Measurements from ENCODE around the gene GSG1.
"Not testable (repeated sequence)": the region's sequence is repeated elsewhere in the genome, so short reads cannot be mapped to it uniquely, and the experiment has no call there.

The GSG1 gene

DNA sequence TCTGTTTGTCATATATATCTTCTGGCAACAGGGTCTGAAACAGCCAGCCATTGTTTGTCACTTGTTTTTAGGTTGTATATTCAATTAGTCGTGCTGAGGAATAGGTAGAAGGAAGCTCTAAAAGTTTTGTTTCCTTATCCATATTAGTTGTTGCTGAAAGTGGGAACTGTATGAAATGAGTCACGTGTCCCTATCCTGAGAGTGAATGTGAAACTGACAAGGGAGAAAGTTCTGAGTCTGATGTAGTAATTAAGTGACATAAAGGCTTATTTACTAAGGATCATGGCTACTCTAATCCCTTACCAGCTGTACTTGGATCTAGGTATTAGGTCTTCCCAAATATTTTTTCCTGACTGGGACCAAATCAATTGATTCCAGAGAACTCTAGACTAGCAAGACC, 42.9 kb downstream of the GSG1 start:
- Mint-ChIP-seq H3K4me1 (no peaks in the 10 kb centered on the region), H3K9me3 (no peaks in the 10 kb centered on the region), H3K27me3 (ENCODE audit: low read depth) (no peaks in the 10 kb centered on the region), H3K4me3 (no peak overlapping the region), H3K27ac (no peak overlapping the region), H3K36me3 (ENCODE audit: low read depth) (peaks cover 27% of the 10 kb centered on the region)
- TF ChIP-seq, protein P1, sequence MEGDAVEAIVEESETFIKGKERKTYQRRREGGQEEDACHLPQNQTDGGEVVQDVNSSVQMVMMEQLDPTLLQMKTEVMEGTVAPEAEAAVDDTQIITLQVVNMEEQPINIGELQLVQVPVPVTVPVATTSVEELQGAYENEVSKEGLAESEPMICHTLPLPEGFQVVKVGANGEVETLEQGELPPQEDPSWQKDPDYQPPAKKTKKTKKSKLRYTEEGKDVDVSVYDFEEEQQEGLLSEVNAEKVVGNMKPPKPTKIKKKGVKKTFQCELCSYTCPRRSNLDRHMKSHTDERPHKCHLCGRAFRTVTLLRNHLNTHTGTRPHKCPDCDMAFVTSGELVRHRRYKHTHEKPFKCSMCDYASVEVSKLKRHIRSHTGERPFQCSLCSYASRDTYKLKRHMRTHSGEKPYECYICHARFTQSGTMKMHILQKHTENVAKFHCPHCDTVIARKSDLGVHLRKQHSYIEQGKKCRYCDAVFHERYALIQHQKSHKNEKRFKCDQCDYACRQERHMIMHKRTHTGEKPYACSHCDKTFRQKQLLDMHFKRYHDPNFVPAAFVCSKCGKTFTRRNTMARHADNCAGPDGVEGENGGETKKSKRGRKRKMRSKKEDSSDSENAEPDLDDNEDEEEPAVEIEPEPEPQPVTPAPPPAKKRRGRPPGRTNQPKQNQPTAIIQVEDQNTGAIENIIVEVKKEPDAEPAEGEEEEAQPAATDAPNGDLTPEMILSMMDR (IDR thresholded peaks at IDR 0.05; ENCODE audit: unreplicated experiment in 3 of 3), result no peak

DNA sequence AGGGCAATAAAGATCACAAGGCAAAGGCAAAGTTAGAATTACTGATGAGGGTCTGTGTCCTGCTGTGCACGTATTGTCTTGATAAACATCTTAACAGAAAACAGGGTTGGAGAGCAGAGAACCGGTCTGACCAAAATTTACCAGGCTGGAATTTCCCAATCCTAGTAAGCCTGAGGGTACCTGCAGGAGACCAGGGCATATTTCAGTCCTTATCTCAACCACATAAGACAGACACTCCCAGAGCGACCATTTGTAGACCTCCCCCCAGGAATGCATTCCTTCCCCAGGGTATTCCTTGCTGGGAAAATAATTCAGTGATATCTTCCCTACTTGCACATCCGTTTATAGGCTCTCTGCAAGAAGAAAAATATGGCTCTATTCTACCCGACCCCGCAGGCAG, 49.9 kb downstream of the GSG1 start:
- not testable (repeated sequence) for H3K27me3 Mint-ChIP-seq (ENCODE audit: low read depth); H3K27ac Mint-ChIP-seq; H3K4me1 Mint-ChIP-seq; H3K4me3 Mint-ChIP-seq
- Mint-ChIP-seq H3K9me3 (peaks cover 11% of the 10 kb centered on the region), H3K36me3 (ENCODE audit: low read depth) (peaks cover 31% of the 10 kb centered on the region)

DNA sequence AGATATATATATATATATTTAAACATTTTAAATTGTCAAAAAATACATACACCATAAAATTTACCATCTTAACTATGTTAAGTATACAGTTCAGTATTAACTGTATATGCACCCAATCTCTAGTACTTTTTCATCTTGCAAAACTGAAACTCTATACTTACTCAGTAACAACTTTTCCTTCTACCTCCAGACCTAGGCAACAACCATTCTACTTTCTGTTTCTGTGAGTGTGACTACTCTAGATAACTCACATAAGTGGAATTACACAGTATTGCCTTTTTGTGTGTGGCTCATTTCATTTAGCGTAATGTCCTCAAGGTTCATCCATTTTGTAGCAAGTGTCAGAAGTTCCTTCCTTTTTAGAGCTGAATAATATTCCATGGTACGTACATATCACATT, 51.0 kb downstream of the GSG1 start:
- TF ChIP-seq, protein P1 (IDR thresholded peaks at IDR 0.05; ENCODE audit: unreplicated experiment in 3 of 3), result no peak
- Mint-ChIP-seq H3K36me3 (ENCODE audit: low read depth) (peaks cover 25% of the 10 kb centered on the region), H3K9me3 (peaks cover 11% of the 10 kb centered on the region), H3K4me1 (peaks cover 10% of the 10 kb centered on the region), H3K4me3 (no peak overlapping the region), H3K27ac (no peak overlapping the region), H3K27me3 (ENCODE audit: low read depth) (no peaks in the 10 kb centered on the region)

DNA sequence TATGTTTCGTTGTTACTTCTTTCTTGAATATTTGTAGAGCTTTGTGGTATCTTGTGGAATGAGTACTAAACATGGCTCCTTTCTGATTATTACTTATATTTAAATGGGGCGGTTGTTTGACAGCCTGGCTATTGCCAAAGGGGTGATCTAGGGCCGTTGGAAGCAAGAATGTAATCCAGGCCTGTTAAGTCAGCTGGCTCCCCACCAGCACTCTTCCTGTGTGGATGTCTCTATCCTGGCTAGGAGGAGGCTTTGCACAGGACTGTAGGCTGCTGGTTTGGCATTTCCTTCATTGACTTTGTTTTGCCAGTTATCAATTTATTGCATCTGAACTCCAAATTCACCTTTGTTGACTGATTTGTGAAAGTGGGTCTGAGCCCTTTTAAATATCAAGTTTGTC, 53.7 kb downstream of the GSG1 start:
- Mint-ChIP-seq H3K27me3 (ENCODE audit: low read depth) (peaks cover 6% of the 10 kb centered on the region), H3K27ac (no peak overlapping the region), H3K4me1 (peaks cover 19% of the 10 kb centered on the region), H3K4me3 (no peak overlapping the region), H3K36me3 (ENCODE audit: low read depth) (peaks cover 10% of the 10 kb centered on the region), H3K9me3 (peaks cover 11% of the 10 kb centered on the region)
- TF ChIP-seq, protein P1 (IDR thresholded peaks at IDR 0.05; ENCODE audit: unreplicated experiment in 3 of 3), result no peak

DNA sequence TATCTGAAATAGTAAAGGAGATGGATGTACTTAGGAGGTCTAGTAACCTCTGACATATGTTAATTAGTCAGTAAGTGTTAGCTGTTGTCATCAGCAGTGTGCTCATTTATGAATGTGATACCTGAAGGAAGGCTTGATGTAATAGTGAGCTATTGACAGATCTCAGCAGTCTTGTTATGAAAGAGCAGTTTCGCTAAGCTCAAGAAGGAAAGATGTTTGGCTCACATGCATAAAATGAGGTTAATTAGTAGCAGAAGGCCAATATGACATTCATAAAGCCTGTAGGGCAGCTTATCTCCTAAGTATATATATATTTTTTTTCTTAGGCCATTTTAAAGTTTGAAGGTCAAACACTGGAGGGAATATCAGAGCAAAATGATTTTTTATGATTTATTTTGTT, 56.5 kb downstream of the GSG1 start:
- Mint-ChIP-seq H3K9me3 (peaks cover 2% of the 10 kb centered on the region), H3K4me3 (peak overlapping the region in 2 of 3 experiments; percentile 1 to 85), H3K27ac (no peak overlapping the region), H3K36me3 (ENCODE audit: low read depth) (no peaks in the 10 kb centered on the region), H3K4me1 (peaks cover 19% of the 10 kb centered on the region), H3K27me3 (ENCODE audit: low read depth) (peaks cover 10% of the 10 kb centered on the region)
- TF ChIP-seq, protein P1 (IDR thresholded peaks at IDR 0.05; ENCODE audit: unreplicated experiment in 3 of 3), result no peak

DNA sequence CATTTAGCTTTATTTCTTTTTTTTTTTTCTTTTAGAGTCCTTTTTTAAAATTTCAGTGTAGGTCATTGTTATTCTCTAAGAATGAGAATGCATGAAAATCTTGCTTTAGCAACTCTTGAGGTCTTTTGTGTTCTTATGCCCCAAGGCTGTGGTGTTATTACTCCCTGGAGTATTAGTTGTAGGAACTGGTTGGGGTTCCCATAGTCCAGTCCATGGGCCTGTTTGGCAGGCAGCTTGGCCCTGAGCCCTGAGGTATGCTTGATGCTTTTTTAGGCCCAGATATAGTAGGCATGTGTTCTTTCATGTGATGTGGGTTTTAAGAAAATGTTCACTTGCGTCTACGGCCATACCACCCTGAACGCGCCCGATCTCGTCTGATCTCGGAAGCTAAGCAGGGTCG, 57.7 kb downstream of the GSG1 start:
- TF ChIP-seq, protein P1 (IDR thresholded peaks at IDR 0.05; ENCODE audit: unreplicated experiment in 3 of 3), result no peak

More for the DNA sequence above, 57.7 kb downstream of the GSG1 start:
- H3K36me3 Mint-ChIP-seq (ENCODE audit: low read depth), result no peaks in the 10 kb centered on the region
- no peaks in the 10 kb centered on the region for H3K9me3 Mint-ChIP-seq
- H3K4me1 Mint-ChIP-seq, result peaks cover 15% of the 10 kb centered on the region
- peak overlapping the region; percentile 85 to 92 (median 89) for H3K4me3 Mint-ChIP-seq
- H3K27ac Mint-ChIP-seq, result no peak overlapping the region
- H3K27me3 Mint-ChIP-seq (ENCODE audit: low read depth), result peaks cover 10% of the 10 kb centered on the region

Measured in nephron (organoid).